Measurements from ENCODE around the gene SULT4A1. TPM values are rescaled to one million over a fixed set of nuclear protein-coding genes. Genes with fewer than 3 reads are reported as not detected.

SULT4A1 gene
- total RNA-seq, 4 donors from 2014 or later = 2.1 TPM; not detected in 3

- Histone ChIP-seq H3K27ac (no peak overlapping the region), H3K4me3 (no peak overlapping the region), H3K4me1 (no peaks in the 10 kb centered on the region), H3K36me3 (no peaks in the 10 kb centered on the region), H3K27me3 (peaks cover 0 to 4% of the 10 kb centered on the region in 2 donors), H3K9me3 (no peaks in the 10 kb centered on the region)
- intact Hi-C loops (cut with DNase I; ENCODE audit: low total_unique reads) = no loop called here
- DNase-seq = no peak
- TF ChIP-seq POLR2A (IDR thresholded peaks at IDR 0.05) = no peak
- TF ChIP-seq, protein P1, sequence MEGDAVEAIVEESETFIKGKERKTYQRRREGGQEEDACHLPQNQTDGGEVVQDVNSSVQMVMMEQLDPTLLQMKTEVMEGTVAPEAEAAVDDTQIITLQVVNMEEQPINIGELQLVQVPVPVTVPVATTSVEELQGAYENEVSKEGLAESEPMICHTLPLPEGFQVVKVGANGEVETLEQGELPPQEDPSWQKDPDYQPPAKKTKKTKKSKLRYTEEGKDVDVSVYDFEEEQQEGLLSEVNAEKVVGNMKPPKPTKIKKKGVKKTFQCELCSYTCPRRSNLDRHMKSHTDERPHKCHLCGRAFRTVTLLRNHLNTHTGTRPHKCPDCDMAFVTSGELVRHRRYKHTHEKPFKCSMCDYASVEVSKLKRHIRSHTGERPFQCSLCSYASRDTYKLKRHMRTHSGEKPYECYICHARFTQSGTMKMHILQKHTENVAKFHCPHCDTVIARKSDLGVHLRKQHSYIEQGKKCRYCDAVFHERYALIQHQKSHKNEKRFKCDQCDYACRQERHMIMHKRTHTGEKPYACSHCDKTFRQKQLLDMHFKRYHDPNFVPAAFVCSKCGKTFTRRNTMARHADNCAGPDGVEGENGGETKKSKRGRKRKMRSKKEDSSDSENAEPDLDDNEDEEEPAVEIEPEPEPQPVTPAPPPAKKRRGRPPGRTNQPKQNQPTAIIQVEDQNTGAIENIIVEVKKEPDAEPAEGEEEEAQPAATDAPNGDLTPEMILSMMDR (IDR thresholded peaks at IDR 0.05) = no peak
These were observed 2.7 kb downstream of the SULT4A1 start for GRCh38 chr22:43859621-43860020.

- intact Hi-C loops (cut with DNase I; ENCODE audit: low total_unique reads) = no loop called here
- H3K4me1 ChIP-seq = no peaks in the 10 kb centered on the region
- H3K4me3 ChIP-seq = no peak overlapping the region
- no peaks in the 10 kb centered on the region for H3K9me3 ChIP-seq
- H3K36me3 ChIP-seq = no peaks in the 10 kb centered on the region
- no peak overlapping the region for H3K27ac ChIP-seq
- DNase-seq = no peak
- no peak for TF ChIP-seq POLR2A (IDR thresholded peaks at IDR 0.05)
- TF ChIP-seq, protein P1 (IDR thresholded peaks at IDR 0.05) = no peak
- H3K27me3 ChIP-seq = peaks cover 0 to 4% of the 10 kb centered on the region in 2 donors
These were observed 3.1 kb downstream of the SULT4A1 start for GRCh38 chr22:43859176-43859575.

DNA sequence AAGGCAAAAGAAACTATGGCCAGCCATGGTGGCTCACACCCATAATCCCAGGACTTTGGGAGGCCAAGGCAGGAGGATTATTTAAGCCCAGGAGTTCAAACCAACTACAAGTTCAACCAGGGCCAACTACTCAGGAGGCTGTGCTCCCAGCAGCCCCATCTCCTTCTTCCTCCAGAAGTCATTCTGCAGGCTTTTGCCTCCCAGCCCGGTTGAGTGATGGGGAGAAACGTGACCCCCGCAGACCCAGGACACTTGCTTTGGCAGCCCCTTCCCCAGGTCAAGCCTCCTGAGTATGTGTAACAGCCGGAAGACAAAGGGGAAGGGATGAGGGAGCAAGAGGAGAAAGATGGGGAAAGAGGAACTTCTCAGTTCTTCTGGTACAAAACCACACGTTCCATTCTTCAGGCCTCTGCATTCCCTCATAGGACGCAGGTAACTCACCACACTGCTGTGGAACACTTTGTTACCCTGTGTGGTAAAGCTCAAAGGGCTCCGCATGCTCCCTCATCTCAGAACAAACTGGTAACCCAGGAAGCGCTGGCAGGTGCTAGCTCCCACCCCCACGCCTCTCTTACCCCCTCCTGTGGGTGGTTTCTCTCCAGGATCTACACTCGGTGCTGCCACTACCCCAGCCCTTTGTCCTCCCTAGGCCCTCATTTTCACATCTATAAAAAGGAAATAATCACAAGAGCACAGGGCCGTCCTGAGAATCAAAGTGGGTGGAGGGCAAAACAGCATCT lies 4.0 kb downstream of the SULT4A1 start:
- Histone ChIP-seq H3K27me3 (peaks cover 0 to 4% of the 10 kb centered on the region in 2 donors), H3K4me1 (no peaks in the 10 kb centered on the region), H3K27ac (no peak overlapping the region), H3K9me3 (no peaks in the 10 kb centered on the region), H3K36me3 (no peaks in the 10 kb centered on the region), H3K4me3 (no peak overlapping the region)
- TF ChIP-seq, protein P1 (IDR thresholded peaks at IDR 0.05) = no peak
- TF ChIP-seq POLR2A (IDR thresholded peaks at IDR 0.05) = no peak
- no peak for DNase-seq
- intact Hi-C loops (cut with DNase I; ENCODE audit: low total_unique reads) = no loop called here

DNA sequence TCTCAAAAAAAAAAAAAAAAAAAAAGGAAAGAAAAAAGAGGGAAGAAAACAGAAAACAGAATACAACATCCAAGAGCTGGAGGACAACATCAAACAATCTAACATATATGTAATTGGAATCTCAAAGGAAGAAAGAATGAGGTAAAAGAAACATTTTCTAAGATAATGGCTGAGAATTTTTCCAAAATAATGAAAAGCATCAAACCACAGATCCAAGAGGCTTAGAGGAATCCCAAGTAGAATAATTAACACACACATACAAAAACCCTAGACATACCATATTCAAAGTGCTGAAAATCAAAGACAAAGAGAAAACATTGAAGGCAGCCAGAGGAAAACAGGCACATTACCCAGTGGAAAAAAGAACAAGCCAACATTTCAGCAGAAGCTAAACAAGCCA lies 4.9 kb downstream of the SULT4A1 start:
- Histone ChIP-seq H3K27me3 (no peaks in the 10 kb centered on the region), H3K4me3 (no peak overlapping the region), H3K36me3 (no peaks in the 10 kb centered on the region), H3K27ac (no peak overlapping the region), H3K9me3 (no peaks in the 10 kb centered on the region), H3K4me1 (no peaks in the 10 kb centered on the region)
- DNase-seq = no peak
- intact Hi-C loops (cut with DNase I; ENCODE audit: low total_unique reads) = no loop called here
- TF ChIP-seq, protein P1 (IDR thresholded peaks at IDR 0.05) = no peak
- no peak for TF ChIP-seq POLR2A (IDR thresholded peaks at IDR 0.05)

- no peaks in the 10 kb centered on the region for H3K4me1 ChIP-seq
- intact Hi-C loops (cut with DNase I; ENCODE audit: low total_unique reads) = no loop called here
- H3K9me3 ChIP-seq = no peaks in the 10 kb centered on the region
- H3K36me3 ChIP-seq = no peaks in the 10 kb centered on the region
- no peak overlapping the region for H3K4me3 ChIP-seq
- no peak overlapping the region for H3K27ac ChIP-seq
- H3K27me3 ChIP-seq = no peaks in the 10 kb centered on the region
- TF ChIP-seq, protein P1 (IDR thresholded peaks at IDR 0.05) = no peak
- no peak for TF ChIP-seq POLR2A (IDR thresholded peaks at IDR 0.05)
- no peak for DNase-seq
These were observed 6.9 kb downstream of the SULT4A1 start for GRCh38 chr22:43855431-43855830.
